ENCODE measurements around the gene NUP43.
A peak's percentile ranks its signal among the peaks of the same experiment; 100 is the strongest.

NUP43 gene

GRCh38 chr6:149746147-149746946 is at the start of gene NUP43:
NUP43 (minus strand) TSS chr6:149746529; CDS start chr6:149746495, 34 bp downstream.
- DNase-seq (ENCODE audit: low spot score): peak; percentile 91
- peaks cover 28% of the 10 kb centered on the region for H3K4me1 Mint-ChIP-seq (ENCODE audit: low read depth)
- H3K27me3 Mint-ChIP-seq (ENCODE audit: low read depth): no peaks in the 10 kb centered on the region
- H3K36me3 Mint-ChIP-seq (ENCODE audit: low read depth): peaks cover 14% of the 10 kb centered on the region
- H3K27ac Mint-ChIP-seq: peak within 1 kb of the TSS; percentile 87
- no peaks in the 10 kb centered on the region for H3K9me3 Mint-ChIP-seq
- peak within 1 kb of the TSS; percentile 99 for H3K4me3 Mint-ChIP-seq

- Mint-ChIP-seq H3K36me3 (ENCODE audit: low read depth) (peaks cover 17% of the 10 kb centered on the region), H3K4me1 (ENCODE audit: low read depth) (no peaks in the 10 kb centered on the region), H3K27ac (no peak overlapping the region), H3K27me3 (ENCODE audit: low read depth) (no peaks in the 10 kb centered on the region), H3K4me3 (no peak overlapping the region), H3K9me3 (no peaks in the 10 kb centered on the region)
- DNase-seq (ENCODE audit: low spot score): no peak
Observed at GRCh38 chr6:149783551-149783950, 37.2 kb upstream of the NUP43 start.

GRCh38 chr6:149782337-149782736 is 36.0 kb upstream of the NUP43 start:
- H3K4me3 Mint-ChIP-seq: no peak overlapping the region
- H3K9me3 Mint-ChIP-seq: no peaks in the 10 kb centered on the region
- no peaks in the 10 kb centered on the region for H3K4me1 Mint-ChIP-seq (ENCODE audit: low read depth)
- no peaks in the 10 kb centered on the region for H3K27me3 Mint-ChIP-seq (ENCODE audit: low read depth)
- H3K36me3 Mint-ChIP-seq (ENCODE audit: low read depth): peaks cover 14% of the 10 kb centered on the region
- no peak for DNase-seq (ENCODE audit: low spot score)
- H3K27ac Mint-ChIP-seq: no peak overlapping the region

- peaks cover 14% of the 10 kb centered on the region for H3K36me3 Mint-ChIP-seq (ENCODE audit: low read depth)
Observed at GRCh38 chr6:149781715-149782114, 35.4 kb upstream of the NUP43 start.

GRCh38 chr6:149779644-149779963 is 33.3 kb upstream of the NUP43 start:
- H3K27me3 Mint-ChIP-seq (ENCODE audit: low read depth): no peaks in the 10 kb centered on the region

More at GRCh38 chr6:149781715-149782114, 35.4 kb upstream of the NUP43 start:
- Mint-ChIP-seq H3K4me3 (no peak overlapping the region), H3K9me3 (no peaks in the 10 kb centered on the region), H3K4me1 (ENCODE audit: low read depth) (no peaks in the 10 kb centered on the region), H3K27ac (no peak overlapping the region), H3K27me3 (ENCODE audit: low read depth) (no peaks in the 10 kb centered on the region)
- DNase-seq (ENCODE audit: low spot score): no peak

GRCh38 chr6:149777624-149778023 is 31.3 kb upstream of the NUP43 start:
- Mint-ChIP-seq H3K27me3 (ENCODE audit: low read depth) (no peaks in the 10 kb centered on the region), H3K9me3 (no peaks in the 10 kb centered on the region), H3K27ac (no peak overlapping the region), H3K4me1 (ENCODE audit: low read depth) (no peaks in the 10 kb centered on the region), H3K36me3 (ENCODE audit: low read depth) (peaks cover 20% of the 10 kb centered on the region), H3K4me3 (no peak overlapping the region)
- no peak for DNase-seq (ENCODE audit: low spot score)

More at GRCh38 chr6:149779644-149779963, 33.3 kb upstream of the NUP43 start:
- Mint-ChIP-seq H3K4me3 (no peak overlapping the region), H3K27ac (no peak overlapping the region), H3K9me3 (no peaks in the 10 kb centered on the region), H3K4me1 (ENCODE audit: low read depth) (no peaks in the 10 kb centered on the region), H3K36me3 (ENCODE audit: low read depth) (peaks cover 23% of the 10 kb centered on the region)
- no peak for DNase-seq (ENCODE audit: low spot score)

- Mint-ChIP-seq H3K9me3 (no peaks in the 10 kb centered on the region), H3K4me1 (ENCODE audit: low read depth) (peaks cover 5% of the 10 kb centered on the region), H3K4me3 (no peak overlapping the region), H3K27ac (peak overlapping the region; percentile 36), H3K36me3 (ENCODE audit: low read depth) (peaks cover 45% of the 10 kb centered on the region), H3K27me3 (ENCODE audit: low read depth) (no peaks in the 10 kb centered on the region)
- no peak for DNase-seq (ENCODE audit: low spot score)
Observed at GRCh38 chr6:149771925-149772324, 25.6 kb upstream of the NUP43 start.

- Mint-ChIP-seq H3K9me3 (peaks cover 7% of the 10 kb centered on the region), H3K36me3 (ENCODE audit: low read depth) (peaks cover 47% of the 10 kb centered on the region), H3K27ac (no peak overlapping the region), H3K27me3 (ENCODE audit: low read depth) (no peaks in the 10 kb centered on the region), H3K4me1 (ENCODE audit: low read depth) (peaks cover 5% of the 10 kb centered on the region), H3K4me3 (no peak overlapping the region)
- DNase-seq (ENCODE audit: low spot score): no peak
Observed at GRCh38 chr6:149771185-149771584, 24.9 kb upstream of the NUP43 start.

- Mint-ChIP-seq H3K4me3 (no peak overlapping the region), H3K4me1 (ENCODE audit: low read depth) (peaks cover 5% of the 10 kb centered on the region), H3K27me3 (ENCODE audit: low read depth) (no peaks in the 10 kb centered on the region), H3K36me3 (ENCODE audit: low read depth) (peaks cover 48% of the 10 kb centered on the region), H3K27ac (no peak overlapping the region), H3K9me3 (peaks cover 11% of the 10 kb centered on the region)
- DNase-seq (ENCODE audit: low spot score): no peak
Observed at GRCh38 chr6:149769676-149770075, 23.3 kb upstream of the NUP43 start.

- Mint-ChIP-seq H3K36me3 (ENCODE audit: low read depth) (peaks cover 54% of the 10 kb centered on the region), H3K4me1 (ENCODE audit: low read depth) (peaks cover 7% of the 10 kb centered on the region), H3K27ac (no peak overlapping the region), H3K27me3 (ENCODE audit: low read depth) (no peaks in the 10 kb centered on the region), H3K9me3 (peaks cover 19% of the 10 kb centered on the region), H3K4me3 (no peak overlapping the region)
- DNase-seq (ENCODE audit: low spot score): no peak
Observed at GRCh38 chr6:149766156-149766769, 19.9 kb upstream of the NUP43 start.

GRCh38 chr6:149763866-149764265 is 17.5 kb upstream of the NUP43 start:
- H3K27me3 Mint-ChIP-seq (ENCODE audit: low read depth): no peaks in the 10 kb centered on the region

GRCh38 chr6:149761438-149761837 is 15.1 kb upstream of the NUP43 start:
- H3K9me3 Mint-ChIP-seq: peaks cover 15% of the 10 kb centered on the region
- peaks cover 11% of the 10 kb centered on the region for H3K4me1 Mint-ChIP-seq (ENCODE audit: low read depth)
- H3K27ac Mint-ChIP-seq: no peak overlapping the region
- no peak overlapping the region for H3K4me3 Mint-ChIP-seq
- no peak for DNase-seq (ENCODE audit: low spot score)
- peaks cover 36% of the 10 kb centered on the region for H3K36me3 Mint-ChIP-seq (ENCODE audit: low read depth)
- no peaks in the 10 kb centered on the region for H3K27me3 Mint-ChIP-seq (ENCODE audit: low read depth)

More at GRCh38 chr6:149763866-149764265, 17.5 kb upstream of the NUP43 start:
- no peak overlapping the region for H3K27ac Mint-ChIP-seq
- no peak overlapping the region for H3K4me3 Mint-ChIP-seq
- peaks cover 50% of the 10 kb centered on the region for H3K36me3 Mint-ChIP-seq (ENCODE audit: low read depth)
- DNase-seq (ENCODE audit: low spot score): no peak
- peaks cover 11% of the 10 kb centered on the region for H3K4me1 Mint-ChIP-seq (ENCODE audit: low read depth)
- H3K9me3 Mint-ChIP-seq: peaks cover 19% of the 10 kb centered on the region

GRCh38 chr6:149756261-149756636 is 9.9 kb upstream of the NUP43 start:
- Mint-ChIP-seq H3K4me3 (no peak overlapping the region), H3K4me1 (ENCODE audit: low read depth) (peaks cover 23% of the 10 kb centered on the region), H3K27ac (no peak overlapping the region), H3K9me3 (no peaks in the 10 kb centered on the region), H3K27me3 (ENCODE audit: low read depth) (no peaks in the 10 kb centered on the region), H3K36me3 (ENCODE audit: low read depth) (peaks cover 19% of the 10 kb centered on the region)
- no peak for DNase-seq (ENCODE audit: low spot score)

- H3K4me3 Mint-ChIP-seq: no peak overlapping the region
- H3K27me3 Mint-ChIP-seq (ENCODE audit: low read depth): no peaks in the 10 kb centered on the region
- H3K4me1 Mint-ChIP-seq (ENCODE audit: low read depth): peaks cover 25% of the 10 kb centered on the region
- peaks cover 21% of the 10 kb centered on the region for H3K36me3 Mint-ChIP-seq (ENCODE audit: low read depth)
- H3K27ac Mint-ChIP-seq: no peak overlapping the region
- H3K9me3 Mint-ChIP-seq: no peaks in the 10 kb centered on the region
- no peak for DNase-seq (ENCODE audit: low spot score)
Observed at GRCh38 chr6:149755300-149756260, 9.3 kb upstream of the NUP43 start.

All from T-helper 2 cell treated with Interferon-gamma antibody and Interleukin-4, amounts not matched to agents 5 μg/mL and 100 μg/mL, for 36 hours (primary cell).